GM19240 (cell line): Measurements from ENCODE around the gene KYNU.

ENCODE experiments used
- DNase-seq: peaks from one replicate; pipeline ENCODE4 v3.0.0; 2011; ENCODE audit warnings: low spot score; ENCODE audit not compliant: insufficient read length

Gene KYNU

DNA sequence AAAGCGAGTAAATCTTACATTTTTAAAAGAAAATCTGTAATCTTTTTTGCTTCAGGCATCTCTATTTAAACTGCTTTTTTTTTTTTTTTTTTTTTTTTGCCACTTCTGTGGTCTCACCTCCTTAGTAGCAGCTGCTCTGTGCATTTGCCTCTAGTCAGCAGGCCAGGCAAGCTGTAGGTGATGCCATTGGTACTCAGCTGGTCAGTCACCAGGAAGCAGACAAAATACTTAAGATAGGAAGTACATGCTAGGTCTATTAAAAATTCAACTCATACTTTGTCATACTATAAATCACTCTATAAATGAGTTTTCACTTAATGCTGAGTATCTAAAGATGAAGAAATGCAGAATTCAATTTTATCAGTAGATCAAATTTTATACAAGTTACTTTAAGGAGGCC lies 83.7 kb downstream of the KYNU start:
- no peak for DNase-seq

DNA sequence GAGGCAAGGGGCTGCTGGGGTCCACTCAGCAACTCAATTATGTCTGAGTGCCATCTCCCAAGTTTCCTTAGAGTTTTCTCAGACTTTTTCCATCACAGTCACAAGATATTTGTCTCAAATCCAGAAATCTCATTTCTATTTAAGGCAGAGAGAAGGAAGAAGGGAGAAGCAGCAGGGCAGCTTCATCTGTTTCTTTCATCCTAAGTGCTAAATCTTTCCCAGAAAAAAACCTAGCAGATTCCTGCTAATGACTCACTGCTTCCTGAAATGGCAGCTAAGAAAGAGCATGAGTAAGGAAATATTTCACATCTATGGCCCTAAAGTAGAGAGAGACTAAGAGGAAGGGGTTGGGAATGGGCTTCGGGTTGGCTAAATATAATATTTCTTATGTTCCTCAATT lies 88.0 kb downstream of the KYNU start:
- DNase-seq = no peak

DNA sequence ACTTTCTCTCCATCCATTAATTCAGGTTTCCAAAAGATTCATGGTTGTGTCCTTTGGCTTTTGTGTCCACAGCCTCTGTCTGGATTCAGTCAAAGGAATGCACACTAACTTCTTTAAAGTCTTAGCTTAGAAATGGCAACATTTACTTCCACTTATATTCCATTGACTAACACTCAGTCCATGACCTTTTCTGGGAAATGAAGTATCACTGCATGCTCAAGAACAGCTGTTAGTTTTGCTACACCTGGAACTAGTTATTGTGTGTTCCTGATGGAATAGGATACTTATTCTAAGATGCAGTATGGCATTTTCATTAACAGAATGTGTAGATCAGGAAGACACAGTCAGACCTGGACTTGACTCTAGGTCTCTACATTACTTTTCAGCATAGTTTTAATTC lies 88.8 kb downstream of the KYNU start:
- no peak for DNase-seq

DNA sequence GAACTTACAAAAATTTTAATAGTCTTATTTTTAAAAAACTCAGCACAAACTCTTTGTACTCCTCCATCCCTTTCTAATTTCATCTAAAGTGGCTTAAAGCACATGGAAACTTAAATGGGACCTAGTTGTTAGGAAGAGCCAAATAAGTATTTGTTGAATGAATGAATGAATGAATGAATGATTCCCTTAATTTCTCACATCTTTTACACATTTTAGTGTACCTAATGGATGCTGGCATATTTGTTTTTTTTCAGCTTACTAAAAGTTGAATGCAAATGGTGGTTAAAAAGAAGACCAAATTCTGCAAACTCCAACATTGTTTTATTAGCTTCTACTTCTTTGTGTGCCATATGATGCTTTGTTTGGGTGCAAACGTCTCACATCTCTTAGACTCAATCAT lies 89.6 kb downstream of the KYNU start:
- DNase-seq = no peak

DNA sequence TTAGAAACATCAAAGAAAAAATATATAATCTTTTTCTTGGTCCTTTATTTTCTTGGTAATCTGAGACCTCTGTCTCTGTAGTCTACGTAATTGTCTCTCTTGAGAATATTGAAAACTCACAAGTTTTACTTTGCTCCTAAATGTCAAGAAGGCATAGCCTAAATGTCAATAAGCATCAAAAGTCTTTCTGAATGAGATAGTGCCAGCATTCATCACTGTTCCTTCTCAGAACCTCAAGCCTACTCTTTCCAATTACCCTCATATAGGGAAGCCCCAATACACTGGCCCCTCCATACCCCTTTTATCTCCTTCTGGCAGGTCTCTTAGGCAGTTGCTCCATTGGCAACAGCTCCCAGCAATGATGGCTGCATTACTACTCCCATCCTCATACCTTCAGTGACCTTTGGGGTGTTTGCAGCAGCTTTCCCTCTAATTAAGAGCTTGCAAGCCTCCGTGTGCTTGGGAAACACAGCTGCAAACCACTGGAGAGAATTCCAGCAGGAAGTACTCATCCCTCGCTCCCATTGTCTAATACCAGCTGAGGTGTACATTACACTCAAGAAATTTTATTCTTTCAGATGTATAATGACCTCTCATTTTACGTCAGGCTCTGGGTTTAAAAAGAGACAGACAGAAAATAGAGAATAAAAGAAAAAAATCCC lies 95.8 kb downstream of the KYNU start:
- DNase-seq = no peak

DNA sequence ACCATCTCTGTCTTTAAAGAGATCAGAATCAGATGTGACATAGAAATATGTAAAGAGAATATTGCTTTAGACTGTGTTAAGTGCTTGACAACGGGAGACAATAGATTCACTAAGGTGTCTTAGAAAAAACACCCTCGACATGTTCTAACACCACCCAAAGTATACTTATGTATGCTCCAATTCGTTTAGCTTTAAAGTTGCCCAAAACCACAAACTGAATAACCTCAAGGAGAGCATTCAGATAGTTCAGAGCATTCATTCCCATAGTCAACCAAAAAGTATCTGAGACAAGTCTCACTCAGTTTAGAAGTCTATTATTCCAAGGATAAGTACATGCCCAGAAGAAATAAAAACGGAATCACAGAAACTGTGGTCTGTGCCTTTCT lies 96.4 kb downstream of the KYNU start:
- DNase-seq = no peak

DNA sequence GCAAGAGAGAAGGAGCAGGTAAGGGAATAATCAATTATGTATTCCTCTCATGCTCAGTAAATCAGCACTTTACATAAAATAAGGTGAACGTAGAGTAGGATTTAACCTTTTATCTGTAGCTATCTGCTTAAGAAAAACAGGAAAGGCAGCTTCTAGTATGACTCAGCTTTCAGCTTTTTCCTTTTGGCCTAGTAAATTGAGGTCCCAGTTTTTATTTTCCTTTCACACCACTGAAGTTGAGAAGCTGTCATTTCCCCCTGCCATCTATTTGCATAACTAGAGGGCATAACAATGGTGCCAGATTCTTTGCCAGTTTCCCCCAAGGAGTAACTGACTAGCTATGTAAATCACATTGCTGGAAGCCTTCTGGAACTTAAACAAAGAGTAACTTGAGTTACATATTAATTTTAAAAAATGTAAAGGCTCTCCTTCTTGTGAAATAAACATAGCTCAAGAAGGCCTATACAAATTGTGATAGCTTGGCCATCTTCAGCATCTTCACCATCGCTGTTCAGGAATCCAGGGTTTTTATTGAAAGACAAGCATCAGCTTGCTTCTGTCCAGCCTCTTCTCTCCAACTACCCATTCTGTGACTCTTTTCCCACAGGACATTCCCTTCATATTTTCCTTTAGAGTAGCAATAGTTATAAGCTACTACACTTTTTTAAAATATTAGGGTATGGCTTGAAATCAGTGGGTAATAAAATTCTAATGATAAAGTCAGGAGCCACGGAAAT lies 97.0 kb downstream of the KYNU start:
- no peak for DNase-seq

DNA sequence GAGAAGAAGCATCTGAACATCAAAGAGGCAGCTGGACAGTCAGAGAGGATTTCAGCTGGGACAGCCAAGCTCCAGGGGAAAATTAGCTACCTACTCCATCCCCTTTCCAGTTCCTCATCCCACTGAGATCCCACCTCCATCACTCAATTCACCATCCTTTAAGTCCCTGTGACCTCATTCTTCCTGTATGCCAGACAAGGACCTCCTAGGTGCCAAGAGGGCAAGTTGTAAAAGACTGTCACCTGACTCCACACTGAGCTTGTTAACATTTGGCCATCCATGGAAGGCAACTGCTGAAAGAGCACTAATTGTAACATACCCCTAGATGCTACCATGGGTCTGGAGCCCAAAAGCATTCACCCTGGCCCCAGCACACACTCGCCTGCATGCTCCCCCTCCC lies 97.8 kb downstream of the KYNU start:
- DNase-seq = no peak

DNA sequence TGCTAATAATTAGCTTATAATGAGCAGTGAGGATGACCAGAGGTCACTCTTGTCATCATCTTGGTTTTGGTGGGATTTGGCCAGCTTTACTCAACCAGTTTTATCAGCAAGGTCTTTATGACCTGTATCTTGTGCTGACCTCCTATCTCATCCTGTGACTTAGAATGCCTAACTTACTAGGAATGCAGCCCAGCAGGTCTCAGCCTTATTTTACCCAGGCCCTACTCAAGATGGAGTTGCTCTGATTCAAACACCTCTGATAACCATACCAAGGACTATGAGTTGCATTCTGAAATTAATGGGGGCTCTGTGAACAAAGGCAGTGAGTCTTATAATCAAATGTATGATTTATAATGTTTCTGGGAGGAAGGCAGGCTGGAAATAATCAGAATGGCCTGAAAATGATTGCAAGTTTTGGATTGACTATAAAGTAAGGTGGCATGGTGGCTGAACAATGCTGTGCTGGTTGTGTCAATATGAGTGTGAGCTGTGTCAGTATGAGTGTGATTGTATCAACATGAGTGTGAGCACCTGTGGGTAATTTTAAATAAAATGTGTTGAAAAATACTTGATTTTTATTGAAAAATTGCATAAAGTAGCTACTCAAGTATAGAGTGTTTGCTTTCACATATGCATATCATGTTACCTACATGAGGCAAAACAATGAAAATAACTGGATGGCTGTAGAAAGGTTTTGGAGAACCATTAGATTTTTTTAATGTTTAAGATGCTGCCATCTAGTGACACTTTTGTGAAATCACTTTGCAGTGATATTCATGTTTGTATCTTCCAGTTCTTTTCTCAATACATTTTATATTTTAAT lies 103.0 kb downstream of the KYNU start:
- no peak for DNase-seq

DNA sequence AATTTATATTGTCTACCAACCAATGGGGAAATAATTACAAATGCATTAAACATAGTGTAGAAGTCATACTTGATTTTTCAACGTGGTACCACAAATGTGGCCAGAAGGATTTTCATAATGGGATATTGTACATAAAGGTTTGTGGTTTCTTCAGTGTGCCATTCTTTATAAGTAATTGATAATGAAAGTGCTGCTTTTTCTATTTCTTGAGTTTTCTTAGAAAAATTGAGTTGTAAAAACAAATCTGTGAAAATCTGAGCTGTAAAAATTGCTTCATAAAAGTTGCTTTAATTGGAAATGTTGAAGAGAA lies 103.6 kb downstream of the KYNU start:
- DNase-seq = no peak

DNA sequence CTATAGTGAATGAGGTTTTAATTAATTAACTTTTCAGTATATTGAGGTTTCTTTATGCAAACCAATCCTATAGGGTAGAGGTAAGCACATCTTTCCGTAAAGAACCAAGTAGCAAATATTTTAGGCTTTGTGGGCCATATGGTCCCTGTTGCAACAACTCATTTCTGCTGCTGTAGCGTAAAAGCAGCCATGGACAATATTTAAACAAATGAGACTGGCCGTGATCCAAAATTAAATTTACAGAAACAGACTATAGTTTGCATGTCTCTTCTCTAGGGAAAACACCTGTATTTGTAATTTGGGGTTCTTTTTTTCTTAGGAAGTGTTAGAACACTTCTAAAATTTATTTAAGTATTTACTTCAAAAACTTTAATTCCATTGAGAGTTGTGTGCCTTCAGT lies 104.3 kb downstream of the KYNU start:
- no peak for DNase-seq

DNA sequence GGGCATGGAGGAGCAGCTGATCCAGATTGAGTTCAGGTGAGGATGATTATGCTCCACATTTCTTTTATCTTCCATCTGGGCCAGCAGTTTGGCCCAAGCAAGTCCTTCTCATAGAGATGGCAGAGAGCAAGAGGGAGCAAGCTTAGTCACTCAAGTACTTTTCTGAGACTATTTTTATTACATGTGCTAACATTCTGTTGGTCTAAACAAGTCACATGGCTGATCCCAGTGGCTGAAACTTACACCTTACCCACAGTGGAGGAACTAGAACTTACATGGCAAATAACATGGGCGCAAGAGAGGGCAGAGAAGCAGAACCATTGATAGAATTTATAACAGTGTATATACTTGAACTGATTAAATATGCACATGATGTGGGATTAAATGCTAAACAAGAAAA lies 105.7 kb downstream of the KYNU start:
- no peak for DNase-seq

DNA sequence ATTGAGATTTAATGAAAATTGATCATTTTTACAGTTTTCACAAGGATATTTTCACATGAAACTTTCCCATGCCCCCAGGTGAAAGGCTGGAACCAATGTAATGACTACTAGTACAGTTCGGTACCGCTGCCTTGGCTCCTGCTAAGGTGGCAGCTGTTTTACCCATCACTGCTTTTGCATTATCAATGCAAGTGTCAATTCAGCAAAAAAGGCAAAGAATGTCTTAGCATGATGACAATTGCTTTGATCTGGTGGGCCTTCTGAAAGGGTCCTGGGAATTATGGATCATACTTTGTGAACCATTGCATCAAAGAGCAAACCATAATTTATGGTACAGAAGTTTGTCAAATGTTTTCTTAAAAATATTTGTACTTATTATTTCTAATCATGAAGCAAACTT lies 107.2 kb downstream of the KYNU start:
- no peak for DNase-seq

DNA sequence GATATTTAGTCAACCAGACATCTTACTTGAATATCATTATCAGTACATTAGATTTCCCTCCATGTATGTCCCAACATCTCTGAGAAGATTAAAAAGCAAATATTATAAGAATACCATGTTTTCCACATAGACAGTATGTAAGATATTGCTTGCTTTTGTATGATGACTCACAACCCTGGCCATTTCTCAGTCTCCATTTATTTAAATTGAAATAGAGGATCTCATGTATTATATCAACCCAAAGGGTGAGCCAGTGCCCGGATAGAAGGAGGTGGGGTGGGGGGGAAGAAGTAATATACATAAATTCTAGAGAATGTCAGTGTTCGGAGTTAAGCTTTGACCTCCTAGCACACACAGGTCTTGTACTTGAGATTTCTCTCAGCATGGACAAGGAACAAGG lies 109.6 kb downstream of the KYNU start:
- no peak for DNase-seq

DNA sequence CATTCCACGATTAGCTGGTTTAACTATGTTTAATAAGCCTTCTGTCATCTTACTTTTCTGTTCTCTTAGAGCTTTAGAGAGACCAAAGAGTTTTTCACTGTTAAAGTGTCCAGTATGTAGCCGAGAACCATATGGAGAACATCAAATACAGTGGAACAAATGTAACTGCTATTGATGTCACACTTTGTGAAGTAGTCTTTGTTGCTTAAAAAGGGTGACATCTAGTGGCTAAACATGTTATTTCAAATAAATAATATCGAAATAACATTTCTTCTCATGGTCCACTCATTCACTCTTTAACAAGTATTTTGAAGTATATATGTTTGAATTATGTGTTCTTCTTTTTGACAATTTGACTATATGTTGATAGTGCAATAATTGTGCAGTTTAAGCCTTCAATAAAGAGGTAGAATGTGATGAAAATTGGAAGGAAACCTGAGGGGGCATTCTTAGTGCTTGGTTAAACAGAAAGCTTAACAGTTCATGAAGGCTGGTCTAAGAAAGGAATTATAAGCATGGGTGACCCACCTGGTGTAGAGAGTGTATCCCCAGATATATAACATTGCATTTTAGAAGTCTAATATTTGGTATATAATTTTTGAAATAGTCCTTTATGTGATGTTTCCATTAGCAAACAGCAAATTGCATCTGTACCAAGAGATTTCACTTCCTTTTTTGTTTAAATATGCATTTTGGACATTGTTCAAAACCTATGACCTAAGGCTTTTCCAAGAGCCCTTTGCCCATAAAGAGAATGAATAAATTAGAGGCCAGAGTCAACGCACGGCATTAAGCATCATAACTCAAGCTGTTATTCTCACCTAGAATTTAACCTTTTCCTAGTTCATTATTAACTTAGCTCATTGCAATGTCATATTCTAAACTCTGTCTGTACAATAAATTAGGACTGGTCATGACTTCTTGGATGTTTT lies 112.1 kb downstream of the KYNU start:
- DNase-seq = no peak

DNA sequence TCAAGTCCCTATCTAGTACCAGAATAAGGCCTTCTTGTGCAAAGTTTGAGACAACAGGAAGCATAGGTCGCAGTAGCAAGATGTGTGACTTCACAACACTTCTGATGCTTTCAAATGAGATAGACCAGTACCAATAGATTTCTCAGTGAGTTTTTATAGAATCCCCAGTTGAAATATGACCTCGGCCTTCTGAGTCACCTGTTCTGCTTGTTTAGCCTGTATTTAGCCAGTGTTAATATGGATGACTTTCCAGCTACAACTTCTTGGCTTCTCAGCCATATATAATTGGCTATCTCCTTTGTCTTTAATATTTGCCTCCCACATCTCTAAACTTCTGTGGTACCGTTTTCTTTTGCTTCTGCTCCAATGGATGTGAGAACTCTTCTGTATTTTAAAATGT lies 113.8 kb downstream of the KYNU start:
- no peak for DNase-seq

DNA sequence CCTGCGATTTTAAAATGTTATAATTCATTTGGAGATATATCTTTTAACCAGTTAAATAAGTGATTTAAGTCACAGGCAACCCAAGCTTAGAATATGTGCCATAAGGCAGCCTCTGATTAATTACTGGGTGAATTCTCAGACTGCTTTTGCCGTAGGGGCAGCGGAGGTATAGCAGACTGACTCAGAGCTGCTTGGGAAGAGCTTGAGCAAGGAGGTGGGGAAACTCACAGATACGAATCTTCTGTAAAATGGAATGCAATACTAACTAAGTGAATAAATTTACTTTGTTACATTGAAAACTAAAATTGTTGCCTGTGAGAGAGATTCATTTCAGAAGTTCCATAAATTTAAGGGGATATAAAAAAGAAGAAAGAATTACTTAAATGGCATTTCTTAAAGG lies 115.4 kb downstream of the KYNU start:
- DNase-seq = no peak

DNA sequence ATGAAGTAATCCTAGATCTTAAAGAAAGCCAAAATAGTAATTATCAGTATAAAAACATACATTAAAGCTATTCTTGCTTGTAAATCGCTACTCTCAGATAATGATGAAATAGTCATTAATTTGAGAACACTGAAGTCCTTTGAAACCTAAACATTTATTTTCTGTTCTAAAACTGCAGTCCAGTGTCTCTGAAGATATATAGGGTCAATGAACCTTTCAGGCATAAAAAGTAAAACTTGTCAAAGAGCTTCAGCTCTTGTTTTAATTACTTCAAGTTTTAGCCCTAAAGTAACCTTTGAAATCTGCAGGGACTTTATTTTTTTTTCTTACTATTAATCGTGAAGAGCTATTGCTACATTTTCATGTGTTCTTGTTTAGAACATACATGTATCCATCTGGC lies 116.3 kb downstream of the KYNU start:
- DNase-seq = no peak

DNA sequence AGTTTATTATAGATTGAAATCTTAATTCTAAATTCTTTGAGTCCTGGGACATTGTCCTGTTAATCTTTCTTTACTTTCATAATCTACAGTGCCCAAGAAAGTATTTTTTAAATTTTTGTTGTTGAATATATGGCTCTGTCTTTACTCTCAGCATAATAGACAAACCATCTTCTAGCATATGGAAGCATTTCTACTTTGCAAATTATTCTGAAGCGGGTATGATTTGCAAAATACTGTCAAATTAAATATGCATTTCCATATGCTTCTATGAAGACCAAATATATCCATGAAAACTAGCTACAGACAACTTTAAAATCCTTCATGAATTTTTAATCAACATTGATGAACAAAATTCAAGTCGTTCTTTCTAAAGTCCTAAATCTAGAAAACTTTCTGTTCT lies 117.2 kb downstream of the KYNU start:
- no peak for DNase-seq

DNA sequence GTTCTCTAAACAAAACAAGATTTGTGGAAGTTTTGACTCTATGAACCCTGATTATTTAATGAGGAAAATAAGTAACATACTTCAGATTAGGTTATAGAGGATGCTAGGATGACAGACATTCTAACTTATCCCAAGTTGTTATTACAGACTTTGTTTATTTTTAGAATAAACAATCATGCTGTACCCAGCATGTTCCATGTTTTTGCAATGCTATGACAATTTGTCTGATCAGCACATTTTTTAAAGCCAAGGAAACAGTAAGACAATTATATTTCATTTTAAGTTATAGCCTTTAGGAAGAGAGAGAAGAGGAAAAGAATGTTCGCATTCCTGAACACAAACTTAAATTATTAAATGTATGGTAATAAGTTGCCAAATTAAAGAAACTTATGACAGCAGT lies 119.8 kb downstream of the KYNU start:
- DNase-seq = no peak

DNA sequence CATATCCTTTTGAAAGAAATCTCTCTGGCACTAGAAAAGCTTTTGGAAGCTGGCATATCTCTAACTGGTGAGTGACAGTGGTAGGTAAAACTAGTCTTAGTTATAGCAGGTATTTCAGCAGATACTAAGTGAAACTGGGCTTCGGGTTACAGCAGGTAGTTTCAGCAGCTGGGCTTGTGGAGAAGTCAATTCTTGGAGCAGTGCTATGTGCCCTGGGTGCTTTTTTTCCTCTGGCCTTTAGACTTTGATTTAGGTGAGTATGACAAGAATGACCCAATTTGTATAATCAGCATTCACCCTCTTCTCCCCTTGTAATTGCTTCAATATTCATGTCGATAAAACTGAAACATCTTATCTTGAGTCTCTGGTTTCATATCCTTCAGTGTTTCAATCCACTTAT lies 123.1 kb downstream of the KYNU start:
- DNase-seq = no peak

DNA sequence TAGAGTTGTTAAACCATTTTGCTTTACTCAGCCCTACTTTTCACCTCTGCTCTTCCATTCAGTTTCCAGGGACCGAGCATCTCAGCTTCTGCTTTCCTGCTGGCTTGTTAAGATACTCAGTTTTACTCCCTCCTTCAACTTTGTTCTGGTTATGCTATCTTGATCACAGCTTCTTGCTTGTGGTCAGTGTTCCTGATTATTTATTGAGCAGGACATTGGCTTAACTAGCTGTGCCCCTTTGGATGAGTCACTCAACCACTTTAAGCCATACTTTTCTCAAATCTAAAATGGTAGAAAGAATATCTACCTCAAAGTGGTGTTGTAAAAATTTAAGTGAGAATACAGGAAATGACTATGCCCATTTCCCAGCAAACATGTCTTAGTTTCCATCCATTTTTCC lies 124.0 kb downstream of the KYNU start:
- no peak for DNase-seq
